Neural progenitor cell (in vitro differentiated cells): ENCODE measurements around the gene RAPGEF4. TPM values are rescaled to one million over a fixed set of nuclear protein-coding genes. Genes with fewer than 3 reads are reported as not detected.

ENCODE experiments used
- DNase-seq: peaks from one replicate; pipeline ENCODE4 v3.0.0-alpha.2; 2016; ENCODE audit warnings: low spot score
- H2AFZ ChIP-seq: fragments of 200-600 bp; sonication (generic); replicated peaks from 2 replicates; pipeline ENCODE4 v1.6.1; 2016; ENCODE audit warnings: antibody characterized with exemption
- H3F3A ChIP-seq: fragments of 200-600 bp; sonication (generic); 2 replicates; pipeline ENCODE4 v1.6.1; 2016; ENCODE audit warnings: antibody characterized with exemption, low read depth
- H3K27ac ChIP-seq: fragments of 200-600 bp; sonication (generic); 2 replicates; pipeline ENCODE4 v1.5.1; 2016; ENCODE audit warnings: mild to moderate bottlenecking
- H3K27me3 ChIP-seq: fragments of 200-600 bp; sonication (generic); 2 replicates; pipeline ENCODE4 v1.6.1; 2016; ENCODE audit warnings: mild to moderate bottlenecking, moderate library complexity
- H3K36me3 ChIP-seq: fragments of 200-600 bp; sonication (generic); 2 replicates; pipeline ENCODE4 v1.5.1; 2016
- H3K4me1 ChIP-seq: fragments of 200-600 bp; sonication (generic); 2 replicates; pipeline ENCODE4 v1.6.1; 2016; ENCODE audit warnings: mixed run types
- H3K4me2 ChIP-seq: fragments of 200-600 bp; sonication (generic); 2 replicates; pipeline ENCODE4 v1.6.1; 2016
- H3K4me3 ChIP-seq: fragments of 200-600 bp; sonication (generic); 2 replicates; pipeline ENCODE4 v1.5.1; 2016
- H3K79me2 ChIP-seq: fragments of 200-600 bp; sonication (generic); 2 replicates; pipeline ENCODE4 v1.6.1; 2016; ENCODE audit warnings: low read depth
- H3K9ac ChIP-seq: fragments of 200-600 bp; sonication (generic); 2 replicates; pipeline ENCODE4 v1.6.1; 2016
- H3K9me3 ChIP-seq: fragments of 200-600 bp; sonication (generic); 2 replicates; pipeline ENCODE4 v1.5.1; 2016; ENCODE audit warnings: low read depth
- H4K20me1 ChIP-seq: fragments of 200-600 bp; sonication (generic); 2 replicates; pipeline ENCODE4 v1.6.1; 2016; ENCODE audit warnings: low read depth
- H3K27ac Mint-ChIP-seq: 3 replicates; pipeline ENCODE4 v1.8.0; 2021; ENCODE audit warnings: mixed read lengths
- H3K27me3 Mint-ChIP-seq: 2 replicates; pipeline ENCODE4 v1.8.0; 2022; ENCODE audit warnings: low read depth, mild to moderate bottlenecking, inconsistent platforms, moderate library complexity, mixed read lengths; ENCODE audit not compliant: insufficient read depth
- H3K36me3 Mint-ChIP-seq: 3 replicates; pipeline ENCODE4 v1.8.0; 2021; ENCODE audit warnings: mixed read lengths
- H3K4me1 Mint-ChIP-seq: 3 replicates; pipeline ENCODE4 v1.8.0; 2021; ENCODE audit warnings: mixed read lengths
- H3K4me3 Mint-ChIP-seq: 3 replicates; pipeline ENCODE4 v1.8.0; 2021; ENCODE audit warnings: mild to moderate bottlenecking, moderate library complexity, mixed read lengths
- H3K9me3 Mint-ChIP-seq: 3 replicates; pipeline ENCODE4 v1.8.0; 2020; ENCODE audit warnings: mixed read lengths
- EZH2 ChIP-seq: fragments of 200-600 bp; sonication (generic); IDR thresholded peaks from 2 replicates; pipeline ENCODE4 v1.6.1; 2017; ENCODE audit warnings: antibody characterized with exemption, mild to moderate bottlenecking, moderate library complexity
- EZH2phosphoT487 ChIP-seq: fragments of 200-600 bp; sonication (generic); IDR thresholded peaks from 2 replicates; pipeline ENCODE4 v1.6.1; 2017; ENCODE audit warnings: antibody characterized with exemption
- total RNA-seq: library from RNA; depleted of rRNA; stranded (reverse); fragments of >200 nt; gene quantifications from 2 replicates; pipeline ENCODE4 v1.2.3, GENCODE V29; 2015; ENCODE audit warnings: low replicate concordance
- TF ChIP-seq, protein P1 (sequence below): fragments of 200-600 bp; sonication (generic); IDR thresholded peaks from 2 replicates; pipeline ENCODE4 v1.5.1; 2017; ENCODE audit warnings: antibody characterized with exemption, mild to moderate bottlenecking

RAPGEF4 gene
- total RNA-seq, 1 donor from 2014 or later: 1.8 TPM

DNA sequence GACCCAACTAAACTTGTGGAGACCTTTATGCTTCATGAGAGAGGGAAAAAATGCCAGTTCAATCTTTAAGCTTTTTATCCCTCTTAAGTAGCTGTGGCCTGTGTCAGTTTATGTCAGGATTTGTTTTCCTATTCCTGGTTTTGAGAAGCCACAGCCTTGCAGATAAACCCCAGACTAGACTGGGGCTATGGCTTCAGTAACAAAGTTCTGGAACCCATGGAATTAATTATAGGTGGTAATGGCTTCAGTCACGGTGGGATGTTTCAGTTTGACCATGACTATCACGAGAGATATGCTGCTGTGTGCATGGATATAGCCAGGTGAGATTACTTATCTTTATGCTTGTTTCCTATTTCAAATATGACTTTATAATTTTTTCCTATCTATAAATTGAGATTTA lies 134.8 kb downstream of the RAPGEF4 start:
- no peaks in the 10 kb centered on the region for H3K4me1 Mint-ChIP-seq
- Histone ChIP-seq H3K9me3 (no peaks in the 10 kb centered on the region), H3F3A (no peaks in the 10 kb centered on the region), H3K9ac (no peak overlapping the region), H3K36me3 (no peaks in the 10 kb centered on the region), H3K4me1 (no peaks in the 10 kb centered on the region), H2AFZ (no peak overlapping the region), H3K4me2 (no peak overlapping the region), H3K79me2 (no peaks in the 10 kb centered on the region), H4K20me1 (no peaks in the 10 kb centered on the region), H3K27me3 (no peaks in the 10 kb centered on the region), H3K27ac (no peak overlapping the region), H3K4me3 (no peak overlapping the region)
- H3K4me3 Mint-ChIP-seq: no peak overlapping the region
- no peak overlapping the region for H3K27ac Mint-ChIP-seq
- no peaks in the 10 kb centered on the region for H3K9me3 Mint-ChIP-seq
- no peaks in the 10 kb centered on the region for H3K27me3 Mint-ChIP-seq
- no peaks in the 10 kb centered on the region for H3K36me3 Mint-ChIP-seq
- no peak for DNase-seq
- TF ChIP-seq EZH2phosphoT487: no peak
- no peak for TF ChIP-seq EZH2
- TF ChIP-seq, protein P1, sequence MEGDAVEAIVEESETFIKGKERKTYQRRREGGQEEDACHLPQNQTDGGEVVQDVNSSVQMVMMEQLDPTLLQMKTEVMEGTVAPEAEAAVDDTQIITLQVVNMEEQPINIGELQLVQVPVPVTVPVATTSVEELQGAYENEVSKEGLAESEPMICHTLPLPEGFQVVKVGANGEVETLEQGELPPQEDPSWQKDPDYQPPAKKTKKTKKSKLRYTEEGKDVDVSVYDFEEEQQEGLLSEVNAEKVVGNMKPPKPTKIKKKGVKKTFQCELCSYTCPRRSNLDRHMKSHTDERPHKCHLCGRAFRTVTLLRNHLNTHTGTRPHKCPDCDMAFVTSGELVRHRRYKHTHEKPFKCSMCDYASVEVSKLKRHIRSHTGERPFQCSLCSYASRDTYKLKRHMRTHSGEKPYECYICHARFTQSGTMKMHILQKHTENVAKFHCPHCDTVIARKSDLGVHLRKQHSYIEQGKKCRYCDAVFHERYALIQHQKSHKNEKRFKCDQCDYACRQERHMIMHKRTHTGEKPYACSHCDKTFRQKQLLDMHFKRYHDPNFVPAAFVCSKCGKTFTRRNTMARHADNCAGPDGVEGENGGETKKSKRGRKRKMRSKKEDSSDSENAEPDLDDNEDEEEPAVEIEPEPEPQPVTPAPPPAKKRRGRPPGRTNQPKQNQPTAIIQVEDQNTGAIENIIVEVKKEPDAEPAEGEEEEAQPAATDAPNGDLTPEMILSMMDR: no peak

GRCh38 chr2:172877826-172878225 lies 142.2 kb downstream of the RAPGEF4 start:
- H3K4me1 ChIP-seq: no peaks in the 10 kb centered on the region

DNA sequence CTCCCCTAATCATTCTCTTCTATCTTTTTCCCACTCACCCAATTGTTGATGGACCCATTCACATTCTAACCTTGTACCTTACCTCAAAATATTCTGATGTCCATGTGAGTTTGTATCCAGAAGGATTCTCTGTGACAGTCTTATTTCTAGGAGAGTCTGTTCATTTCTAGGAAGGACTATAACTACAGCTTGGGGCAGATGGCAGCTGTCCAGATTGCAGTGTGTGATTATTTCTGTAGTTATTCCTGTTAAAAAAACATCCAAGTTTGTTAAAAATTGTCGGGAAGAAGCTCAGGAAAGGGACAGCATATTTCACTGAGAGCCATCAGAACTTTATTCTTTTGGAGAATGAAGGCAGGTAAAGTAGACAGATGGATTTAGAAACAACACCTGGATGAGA lies 142.6 kb downstream of the RAPGEF4 start:
- no peaks in the 10 kb centered on the region for H3K36me3 ChIP-seq
- TF ChIP-seq, protein P1: no peak
- TF ChIP-seq EZH2 (no peak), EZH2phosphoT487 (no peak)
- no peaks in the 10 kb centered on the region for H4K20me1 ChIP-seq
- no peaks in the 10 kb centered on the region for H3F3A ChIP-seq
- Mint-ChIP-seq H3K27ac (no peak overlapping the region), H3K36me3 (no peaks in the 10 kb centered on the region), H3K4me3 (no peak overlapping the region), H3K4me1 (peaks cover 2% of the 10 kb centered on the region), H3K27me3 (peaks cover 4% of the 10 kb centered on the region), H3K9me3 (peaks cover 4% of the 10 kb centered on the region)
- no peaks in the 10 kb centered on the region for H3K27me3 ChIP-seq
- H3K9me3 ChIP-seq: no peaks in the 10 kb centered on the region
- H3K79me2 ChIP-seq: no peaks in the 10 kb centered on the region
- H3K4me3 ChIP-seq: no peak overlapping the region
- H3K4me2 ChIP-seq: no peak overlapping the region
- no peak overlapping the region for H3K9ac ChIP-seq
- H2AFZ ChIP-seq: no peak overlapping the region
- no peaks in the 10 kb centered on the region for H3K4me1 ChIP-seq
- H3K27ac ChIP-seq: no peak overlapping the region
- DNase-seq: no peak

More at GRCh38 chr2:172877826-172878225, 142.2 kb downstream of the RAPGEF4 start:
- no peak overlapping the region for H3K4me2 ChIP-seq
- no peak for DNase-seq
- no peaks in the 10 kb centered on the region for H3K9me3 ChIP-seq
- peaks cover 4% of the 10 kb centered on the region for H3K27me3 Mint-ChIP-seq
- H2AFZ ChIP-seq: no peak overlapping the region
- H3K9ac ChIP-seq: no peak overlapping the region
- no peaks in the 10 kb centered on the region for H3K79me2 ChIP-seq
- H3K4me3 Mint-ChIP-seq: no peak overlapping the region
- no peak overlapping the region for H3K4me3 ChIP-seq
- H3K27ac ChIP-seq: no peak overlapping the region
- no peak for TF ChIP-seq EZH2phosphoT487
- TF ChIP-seq EZH2: no peak
- TF ChIP-seq, protein P1: no peak
- H3K27me3 ChIP-seq: no peaks in the 10 kb centered on the region
- H3K27ac Mint-ChIP-seq: no peak overlapping the region
- H3F3A ChIP-seq: no peaks in the 10 kb centered on the region
- no peaks in the 10 kb centered on the region for H3K36me3 ChIP-seq
- H4K20me1 ChIP-seq: no peaks in the 10 kb centered on the region
- peaks cover 4% of the 10 kb centered on the region for H3K9me3 Mint-ChIP-seq
- no peaks in the 10 kb centered on the region for H3K36me3 Mint-ChIP-seq
- peaks cover 2% of the 10 kb centered on the region for H3K4me1 Mint-ChIP-seq
